HepG2 (cell line): ENCODE measurements around the gene LMOD1. TPM values are rescaled to one million over a fixed set of nuclear protein-coding genes. Genes with fewer than 3 reads are reported as not detected.

Source experiments
- ATAC-seq: fragments of 200-7000 bp; cut with Tn5 transposase; 3 replicates; pipeline ENCODE4 v1.9.1; 2020; ENCODE audit warnings: mild to moderate bottlenecking, moderate library complexity
- BruUV-seq: library from RNA; stranded (reverse); fragments of 400-500 nt; replicated peaks from 2 replicates; lab custom pipeline; 2021; lab: Mats Ljungman, UMichigan
- CTCF ChIA-PET: fragments of 300-600 bp; formaldehyde crosslinking; extraction: SDS; loops from one replicate; lab custom pipeline; 2021; ENCODE audit warnings: low total read pairs, inconsistent platforms, low intra/inter-chr PET ratio; lab: Yijun Ruan, JAX
- POLR2A ChIA-PET: fragments of 350-600 bp; sonication (Branson Sonifier 250); formaldehyde crosslinking; loops from one replicate; lab custom pipeline; 2020; ENCODE audit warnings: antibody characterized with exemption, inconsistent platforms; lab: Yijun Ruan, JAX
- DNase-seq: peaks from one replicate; pipeline ENCODE4 v3.0.0-alpha.2; 2015; ENCODE audit warnings: low spot score
- FAIRE-seq: peaks from 3 replicates; lab custom pipeline; 2011; peaks lifted over from hg19 to GRCh38; lab: Jason Lieb, UNC
- H2AFZ ChIP-seq: one replicate; pipeline ENCODE4 v1.6.1; 2011; ENCODE audit warnings: low read length, inconsistent platforms
- H3K27ac ChIP-seq: fragments of 300-600 bp; 3 replicates; pipeline ENCODE4 v1.8.0; 2011; ENCODE audit warnings: mixed run types, mild to moderate bottlenecking, mixed read lengths, low read length, inconsistent platforms; ENCODE audit not compliant: insufficient read depth; ENCODE audit errors: extremely low read length
- H3K27me3 ChIP-seq, 2 experiments: fragments of 200-600 bp in 1 of 2; 2 replicates in 1 of 2; 3 replicates in 1 of 2; pipeline versions ENCODE4 v1.6.0 to v1.8.0; 2011; ENCODE audit warnings: low read length in 2 of 2, mild to moderate bottlenecking in 2 of 2, moderate library complexity in 2 of 2, inconsistent platforms in 1 of 2; ENCODE audit not compliant: insufficient read depth in 2 of 2, control insufficient read depth in 1 of 2
- H3K36me3 ChIP-seq, 2 experiments: fragments of 200-600 bp in 1 of 2; replicated peaks in 1 of 2; 2 replicates in 1 of 2; 3 replicates in 1 of 2; pipeline versions ENCODE4 v1.5.1 to v1.8.0; 2011; ENCODE audit warnings: low read length in 2 of 2, inconsistent platforms in 1 of 2; ENCODE audit not compliant: insufficient read depth in 2 of 2, control insufficient read depth in 1 of 2
- H3K4me1 ChIP-seq: 2 replicates; pipeline ENCODE4 v1.5.1; 2012; ENCODE audit warnings: low read length, inconsistent platforms; ENCODE audit not compliant: insufficient read depth
- H3K4me2 ChIP-seq: 2 replicates; pipeline ENCODE4 v1.6.0; 2011; ENCODE audit warnings: low read depth, low read length, inconsistent platforms
- H3K4me3 ChIP-seq, 3 experiments: fragments of 200-600 bp in 1 of 3; sonication (generic), shearing (Covaris generic) in 1 of 3; replicated peaks in 1 of 3; 2 replicates each; pipeline ENCODE4 v1.5.1; 2011 to 2016; ENCODE audit warnings: low read length in 3 of 3, inconsistent platforms in 2 of 3, low read depth in 2 of 3, mild to moderate bottlenecking in 2 of 3, control low read depth in 1 of 3, mixed read lengths in 1 of 3; ENCODE audit not compliant: insufficient read depth in 1 of 3
- H3K79me2 ChIP-seq: one replicate; pipeline ENCODE4 v1.6.1; 2011; ENCODE audit warnings: low read length, inconsistent platforms; ENCODE audit not compliant: insufficient read depth
- H3K9ac ChIP-seq: 2 replicates; pipeline ENCODE4 v1.6.0; 2011; ENCODE audit warnings: mild to moderate bottlenecking, low read depth, low read length, inconsistent platforms; ENCODE audit not compliant: insufficient read depth
- H3K9me3 ChIP-seq: 2 replicates; pipeline ENCODE4 v1.5.1; 2012; ENCODE audit warnings: mild to moderate bottlenecking, low read length
- H4K20me1 ChIP-seq: 2 replicates; pipeline ENCODE4 v1.6.0; 2011; ENCODE audit warnings: inconsistent platforms, mild to moderate bottlenecking, low read length, moderate library complexity; ENCODE audit not compliant: insufficient read depth
- IKZF1 ChIP-seq: fragments of 450-650 bp; IDR thresholded peaks from 2 replicates; pipeline ENCODE4 v1.7.1; 2016
- JUNB ChIP-seq: sonication (generic); formaldehyde crosslinking; IDR thresholded peaks from 2 replicates; pipeline ENCODE4 v1.8.0; 2022; ENCODE audit warnings: missing genetic modification reagents, mild to moderate bottlenecking, borderline replicate concordance
- KAT7 ChIP-seq: IDR thresholded peaks from 2 replicates; pipeline ENCODE4 v1.6.1; 2018; ENCODE audit warnings: borderline replicate concordance, missing compliant biosample characterization
- KLF16 ChIP-seq, 2 experiments: sonication (generic) in 1 of 2; formaldehyde crosslinking in 1 of 2; IDR thresholded peaks; 2 replicates each; pipeline versions ENCODE4 v1.6.1 to v1.8.0; 2016 to 2023; ENCODE audit warnings: missing genetic modification reagents in 2 of 2, missing compliant biosample characterization in 1 of 2
- MED8 ChIP-seq: sonication (generic); formaldehyde crosslinking; IDR thresholded peaks from 2 replicates; pipeline ENCODE4 v1.8.1; 2023; ENCODE audit warnings: mild to moderate bottlenecking, missing genetic modification reagents; ENCODE audit not compliant: insufficient replicate concordance
- NR2C2 ChIP-seq: sonication (generic); formaldehyde crosslinking; IDR thresholded peaks from 2 replicates; pipeline ENCODE4 v1.4.0; 2020; ENCODE audit warnings: missing genetic modification reagents, mild to moderate bottlenecking, moderate library complexity, borderline replicate concordance
- ZNF367 ChIP-seq: sonication (generic); formaldehyde crosslinking; IDR thresholded peaks from 2 replicates; pipeline ENCODE4 v1.4.0; 2020; ENCODE audit warnings: missing genetic modification reagents, borderline replicate concordance
- ZNF746 ChIP-seq: sonication (generic); formaldehyde crosslinking; IDR thresholded peaks from 2 replicates; pipeline ENCODE4 v1.8.0; 2022; ENCODE audit warnings: mild to moderate bottlenecking, missing genetic modification reagents
- ZSCAN20 ChIP-seq: sonication (generic); formaldehyde crosslinking; IDR thresholded peaks from 2 replicates; pipeline ENCODE4 v1.4.0; 2020; ENCODE audit warnings: missing genetic modification reagents, mild to moderate bottlenecking, borderline replicate concordance
- WGBS: methylation state at CpG from one replicate; pipeline ENCODE4 v1.1.6; 2017; ENCODE audit warnings: low lambda C conversion rate; 5-methylcytosine and 5-hydroxymethylcytosine counted together
- in situ Hi-C: cut with HindIII; loops from 2 replicates; pipeline ENCODE4 v1.10.0; 2017; ENCODE audit warnings: low pct_unique_long_range_greater_than_20kb; ENCODE audit not compliant: extremely low pct_ligation_motif_present
- intact Hi-C: fragments of 100-400 bp; cut with micrococcal nuclease; formaldehyde crosslinking; loops from one replicate; pipeline ENCODE4 v1.10.0; 2022; ENCODE audit not compliant: unreplicated experiment
- polyA plus RNA-seq, 8 experiments: library from polyadenylated mRNA; depleted of rRNA in 3 of 8; stranded (reverse) in 7 of 8; unstranded in 1 of 8; fragments of >200 nt; fragmentation: Illumina TruSeq in 4 of 8; extraction: Trizol in 4 of 8; gene quantifications; 2 replicates each; pipeline versions ENCODE4 v1.2.1 to v1.2.3, GENCODE V29; 2011 to 2016; ENCODE audit warnings: low read depth in 4 of 8, missing spikeins in 1 of 8, mixed read lengths in 1 of 8; ENCODE audit not compliant: insufficient read depth in 1 of 8
- total RNA-seq, 5 experiments: library from RNA; depleted of rRNA; stranded (reverse); fragments of >200 nt; fragmentation: Illumina TruSeq; extraction: Trizol; gene quantifications; 2 replicates each; pipeline ENCODE4 v1.2.3, GENCODE V29; 2016; ENCODE audit warnings: low read depth in 1 of 5
- TF ChIP-seq, protein P1 (sequence below): sonication (generic); formaldehyde crosslinking; IDR thresholded peaks from 2 replicates; pipeline ENCODE4 v1.5.0; 2020; ENCODE audit warnings: missing genetic modification reagents
- TF ChIP-seq, protein P2 (sequence below): sonication (generic); formaldehyde crosslinking; IDR thresholded peaks from 2 replicates; pipeline ENCODE4 v1.4.0; 2020; ENCODE audit warnings: mild to moderate bottlenecking, missing genetic modification reagents
- TF ChIP-seq, protein P3 (sequence below): sonication (generic); formaldehyde crosslinking; IDR thresholded peaks from 2 replicates; pipeline ENCODE4 v1.4.0; 2020; ENCODE audit warnings: mild to moderate bottlenecking, missing genetic modification reagents, borderline replicate concordance
- TF ChIP-seq, protein P4 (sequence below): sonication (generic); formaldehyde crosslinking; IDR thresholded peaks from 2 replicates; pipeline ENCODE4 v1.5.0; 2020; ENCODE audit warnings: missing genetic modification reagents

The LMOD1 gene
- total and polyA plus RNA-seq, 2 of the 13 experiments (the other 11 are each of a cell fraction or from before 2014, with no cell fraction given), result not detected

DNA sequence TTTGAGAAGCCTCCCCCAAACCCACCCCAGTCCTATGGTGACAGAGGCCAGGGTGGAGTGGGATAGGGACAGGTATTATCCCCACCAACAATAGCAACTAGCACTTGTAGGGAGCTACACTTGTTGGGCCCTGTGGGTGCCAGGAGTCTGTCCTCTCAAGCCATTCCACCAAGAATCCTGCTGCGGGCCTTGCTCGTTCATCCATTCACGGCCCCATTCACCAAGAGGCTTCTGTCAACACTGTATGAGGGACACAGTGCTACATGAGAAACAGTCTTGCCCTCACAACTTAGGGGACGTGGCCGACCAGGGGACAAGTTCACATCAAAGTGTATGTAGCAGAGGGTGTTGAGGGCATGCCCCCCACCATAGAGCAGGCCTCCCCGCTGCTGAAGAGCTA lies 38.7 kb downstream of the LMOD1 start (continued):
- TF ChIP-seq NR2C2 (CRISPR knock-in tag) (no peak), IKZF1 (no peak)
- TF ChIP-seq, all 625 proteins: peak for 0

DNA sequence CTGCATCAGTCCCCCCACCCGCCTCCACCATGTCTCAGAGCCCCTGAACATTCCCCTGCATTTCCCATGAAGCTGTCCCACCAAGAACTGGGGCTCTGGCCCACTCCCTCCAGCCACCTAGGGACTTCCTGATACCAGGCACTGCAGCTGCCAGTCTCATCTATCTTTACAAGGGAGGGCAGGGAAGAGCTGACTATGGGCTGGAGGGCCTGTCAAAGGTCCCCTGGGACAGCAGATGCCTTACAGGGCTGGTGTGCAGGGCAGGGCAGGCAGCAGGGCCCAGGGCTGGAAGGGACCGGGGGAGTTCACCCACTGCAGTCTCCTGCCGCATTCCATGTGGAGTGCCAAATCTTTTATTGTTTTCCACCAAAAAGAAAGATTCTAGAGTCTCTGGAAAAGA lies 40.0 kb downstream of the LMOD1 start:
- Histone ChIP-seq H3K4me3 (no peak overlapping the region), H3K36me3 (no peaks in the 10 kb centered on the region), H3K9ac (no peak overlapping the region), H3K79me2 (no peaks in the 10 kb centered on the region), H3K4me1 (no peaks in the 10 kb centered on the region), H2AFZ (no peak overlapping the region), H3K27me3 (peaks cover 2 to 23% of the 10 kb centered on the region in 2 experiments; a peak in 2 of 5 replicates), H3K27ac (no peak overlapping the region), H3K9me3 (no peaks in the 10 kb centered on the region), H4K20me1 (no peaks in the 10 kb centered on the region), H3K4me2 (no peak overlapping the region)
- DNase-seq (no peak), ATAC-seq (0 out of 3 replicates have a peak, but pooled peaks have one; percentile 22), FAIRE-seq (no peak)
- intact Hi-C loops, result no loop called here
- BruUV-seq, result no TSS peak
- CTCF ChIA-PET, result no interaction called here
- in situ Hi-C loops, result no loop called here
- 50% methylated on average over 3 of the region's 3 CpGs for WGBS
- POLR2A ChIA-PET, result no interaction called here
- TF ChIP-seq KAT7 (CRISPR knock-in tag) (no peak), KLF16 (CRISPR knock-in tag; IDR thresholded peaks at IDR 0.05) (no peak), JUNB (no peak), ZNF367 (CRISPR knock-in tag) (no peak), ZSCAN20 (CRISPR knock-in tag) (no peak), ZNF746 (CRISPR knock-in tag) (no peak), MED8 (CRISPR knock-in tag) (no peak)
- TF ChIP-seq, protein P1, sequence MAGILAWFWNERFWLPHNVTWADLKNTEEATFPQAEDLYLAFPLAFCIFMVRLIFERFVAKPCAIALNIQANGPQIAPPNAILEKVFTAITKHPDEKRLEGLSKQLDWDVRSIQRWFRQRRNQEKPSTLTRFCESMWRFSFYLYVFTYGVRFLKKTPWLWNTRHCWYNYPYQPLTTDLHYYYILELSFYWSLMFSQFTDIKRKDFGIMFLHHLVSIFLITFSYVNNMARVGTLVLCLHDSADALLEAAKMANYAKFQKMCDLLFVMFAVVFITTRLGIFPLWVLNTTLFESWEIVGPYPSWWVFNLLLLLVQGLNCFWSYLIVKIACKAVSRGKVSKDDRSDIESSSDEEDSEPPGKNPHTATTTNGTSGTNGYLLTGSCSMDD (CRISPR knock-in tag), result no peak
- TF ChIP-seq, protein P2, sequence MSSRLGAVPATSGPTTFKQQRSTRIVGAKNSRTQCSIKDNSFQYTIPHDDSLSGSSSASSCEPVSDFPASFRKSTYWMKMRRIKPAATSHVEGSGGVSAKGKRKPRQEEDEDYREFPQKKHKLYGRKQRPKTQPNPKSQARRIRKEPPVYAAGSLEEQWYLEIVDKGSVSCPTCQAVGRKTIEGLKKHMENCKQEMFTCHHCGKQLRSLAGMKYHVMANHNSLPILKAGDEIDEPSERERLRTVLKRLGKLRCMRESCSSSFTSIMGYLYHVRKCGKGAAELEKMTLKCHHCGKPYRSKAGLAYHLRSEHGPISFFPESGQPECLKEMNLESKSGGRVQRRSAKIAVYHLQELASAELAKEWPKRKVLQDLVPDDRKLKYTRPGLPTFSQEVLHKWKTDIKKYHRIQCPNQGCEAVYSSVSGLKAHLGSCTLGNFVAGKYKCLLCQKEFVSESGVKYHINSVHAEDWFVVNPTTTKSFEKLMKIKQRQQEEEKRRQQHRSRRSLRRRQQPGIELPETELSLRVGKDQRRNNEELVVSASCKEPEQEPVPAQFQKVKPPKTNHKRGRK (CRISPR knock-in tag), result no peak
- TF ChIP-seq, protein P3, sequence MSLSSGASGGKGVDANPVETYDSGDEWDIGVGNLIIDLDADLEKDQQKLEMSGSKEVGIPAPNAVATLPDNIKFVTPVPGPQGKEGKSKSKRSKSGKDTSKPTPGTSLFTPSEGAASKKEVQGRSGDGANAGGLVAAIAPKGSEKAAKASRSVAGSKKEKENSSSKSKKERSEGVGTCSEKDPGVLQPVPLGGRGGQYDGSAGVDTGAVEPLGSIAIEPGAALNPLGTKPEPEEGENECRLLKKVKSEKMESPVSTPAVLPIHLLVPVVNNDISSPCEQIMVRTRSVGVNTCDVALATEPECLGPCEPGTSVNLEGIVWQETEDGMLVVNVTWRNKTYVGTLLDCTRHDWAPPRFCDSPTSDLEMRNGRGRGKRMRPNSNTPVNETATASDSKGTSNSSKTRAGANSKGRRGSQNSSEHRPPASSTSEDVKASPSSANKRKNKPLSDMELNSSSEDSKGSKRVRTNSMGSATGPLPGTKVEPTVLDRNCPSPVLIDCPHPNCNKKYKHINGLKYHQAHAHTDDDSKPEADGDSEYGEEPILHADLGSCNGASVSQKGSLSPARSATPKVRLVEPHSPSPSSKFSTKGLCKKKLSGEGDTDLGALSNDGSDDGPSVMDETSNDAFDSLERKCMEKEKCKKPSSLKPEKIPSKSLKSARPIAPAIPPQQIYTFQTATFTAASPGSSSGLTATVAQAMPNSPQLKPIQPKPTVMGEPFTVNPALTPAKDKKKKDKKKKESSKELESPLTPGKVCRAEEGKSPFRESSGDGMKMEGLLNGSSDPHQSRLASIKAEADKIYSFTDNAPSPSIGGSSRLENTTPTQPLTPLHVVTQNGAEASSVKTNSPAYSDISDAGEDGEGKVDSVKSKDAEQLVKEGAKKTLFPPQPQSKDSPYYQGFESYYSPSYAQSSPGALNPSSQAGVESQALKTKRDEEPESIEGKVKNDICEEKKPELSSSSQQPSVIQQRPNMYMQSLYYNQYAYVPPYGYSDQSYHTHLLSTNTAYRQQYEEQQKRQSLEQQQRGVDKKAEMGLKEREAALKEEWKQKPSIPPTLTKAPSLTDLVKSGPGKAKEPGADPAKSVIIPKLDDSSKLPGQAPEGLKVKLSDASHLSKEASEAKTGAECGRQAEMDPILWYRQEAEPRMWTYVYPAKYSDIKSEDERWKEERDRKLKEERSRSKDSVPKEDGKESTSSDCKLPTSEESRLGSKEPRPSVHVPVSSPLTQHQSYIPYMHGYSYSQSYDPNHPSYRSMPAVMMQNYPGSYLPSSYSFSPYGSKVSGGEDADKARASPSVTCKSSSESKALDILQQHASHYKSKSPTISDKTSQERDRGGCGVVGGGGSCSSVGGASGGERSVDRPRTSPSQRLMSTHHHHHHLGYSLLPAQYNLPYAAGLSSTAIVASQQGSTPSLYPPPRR (CRISPR knock-in tag), result no peak
- TF ChIP-seq, protein P4, sequence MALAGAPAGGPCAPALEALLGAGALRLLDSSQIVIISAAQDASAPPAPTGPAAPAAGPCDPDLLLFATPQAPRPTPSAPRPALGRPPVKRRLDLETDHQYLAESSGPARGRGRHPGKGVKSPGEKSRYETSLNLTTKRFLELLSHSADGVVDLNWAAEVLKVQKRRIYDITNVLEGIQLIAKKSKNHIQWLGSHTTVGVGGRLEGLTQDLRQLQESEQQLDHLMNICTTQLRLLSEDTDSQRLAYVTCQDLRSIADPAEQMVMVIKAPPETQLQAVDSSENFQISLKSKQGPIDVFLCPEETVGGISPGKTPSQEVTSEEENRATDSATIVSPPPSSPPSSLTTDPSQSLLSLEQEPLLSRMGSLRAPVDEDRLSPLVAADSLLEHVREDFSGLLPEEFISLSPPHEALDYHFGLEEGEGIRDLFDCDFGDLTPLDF (CRISPR knock-in tag), result no peak
